CD14-positive monocyte (primary cell): ENCODE data around the gene ZNF334. TPM values are rescaled to one million over a fixed set of nuclear protein-coding genes. Genes with fewer than 3 reads are reported as not detected.

Experiments
- DNase-seq, 3 donors: peaks; one replicate each; pipeline ENCODE4 v3.0.0-alpha.2; 2011 to 2022
- H2AFZ ChIP-seq: 2 replicates; pipeline ENCODE4 v1.6.0; 2012; ENCODE audit warnings: mild to moderate bottlenecking, low read depth, low read length, inconsistent platforms; ENCODE audit not compliant: insufficient read depth, poor library complexity, severe bottlenecking
- H3K27ac ChIP-seq, 2 donors: 1 replicate in 1 of 2; 2 replicates in 1 of 2; pipeline ENCODE4 v1.5.1; 2012 to 2013; ENCODE audit warnings: low read length in 2 of 2, control low read depth in 1 of 2, inconsistent platforms in 1 of 2, low read depth in 1 of 2, mild to moderate bottlenecking in 1 of 2
- H3K27me3 ChIP-seq, 2 donors: one replicate each; pipeline versions ENCODE4 v1.6.0 to v1.6.1; 2011 to 2013; ENCODE audit warnings: low read length in 2 of 2; ENCODE audit not compliant: control insufficient read depth in 2 of 2, insufficient read depth in 2 of 2
- H3K36me3 ChIP-seq, 2 donors: replicated peaks in 1 of 2; 1 replicate in 1 of 2; 2 replicates in 1 of 2; pipeline versions ENCODE4 v1.5.1 to v1.6.1; 2012 to 2013; ENCODE audit warnings: low read length in 2 of 2, control low read depth in 1 of 2, inconsistent platforms in 1 of 2, mild to moderate bottlenecking in 1 of 2; ENCODE audit not compliant: insufficient read depth in 2 of 2, control insufficient read depth in 1 of 2
- H3K4me1 ChIP-seq, 2 donors: 1 replicate in 1 of 2; 2 replicates in 1 of 2; pipeline versions ENCODE4 v1.5.1 to v1.6.1; 2012 to 2013; ENCODE audit warnings: low read length in 2 of 2, control low read depth in 1 of 2, inconsistent platforms in 1 of 2, mild to moderate bottlenecking in 1 of 2, moderate library complexity in 1 of 2; ENCODE audit not compliant: insufficient read depth in 2 of 2, control insufficient read depth in 1 of 2
- H3K4me2 ChIP-seq: replicated peaks from 2 replicates; pipeline ENCODE3; 2012; ENCODE audit warnings: low read length, moderate library complexity, mild to moderate bottlenecking; ENCODE audit not compliant: poor library complexity, severe bottlenecking; ENCODE audit errors: extremely low read depth
- H3K4me3 ChIP-seq, 3 experiments: fragments of 200-600 bp in 1 of 3; sonication (generic) in 1 of 3; replicated peaks in 1 of 3; 1 replicate in 2 of 3; 2 replicates in 1 of 3; pipeline ENCODE4 v1.5.1; 2011 to 2013; ENCODE audit warnings: low read length in 3 of 3, mild to moderate bottlenecking in 3 of 3, control low read depth in 2 of 3, low read depth in 2 of 3, inconsistent platforms in 1 of 3, moderate library complexity in 1 of 3
- H3K79me2 ChIP-seq: 2 replicates; pipeline ENCODE4 v1.6.0; 2012; ENCODE audit warnings: mild to moderate bottlenecking, control low read depth, inconsistent platforms, low read length, moderate library complexity; ENCODE audit not compliant: insufficient read depth
- H3K9ac ChIP-seq: 2 replicates; pipeline ENCODE4 v1.6.0; 2017; ENCODE audit warnings: low read length, mild to moderate bottlenecking; ENCODE audit not compliant: insufficient read depth, poor library complexity, severe bottlenecking
- H3K9me3 ChIP-seq, 2 donors: replicated peaks in 1 of 2; 1 replicate in 1 of 2; 2 replicates in 1 of 2; pipeline versions ENCODE4 v1.5.1 to v1.6.1; 2012 to 2013; ENCODE audit warnings: low read length in 2 of 2, control low read depth in 1 of 2; ENCODE audit not compliant: control insufficient read depth in 1 of 2, insufficient read depth in 1 of 2
- H4K20me1 ChIP-seq: 2 replicates; pipeline ENCODE4 v1.6.0; 2012; ENCODE audit warnings: mild to moderate bottlenecking, low read length, control low read depth, moderate library complexity; ENCODE audit not compliant: insufficient read depth
- H3K27ac Mint-ChIP-seq, 7 donors: one replicate each; pipeline ENCODE4 v1.8.0; 2020; ENCODE audit warnings: mild to moderate bottlenecking in 7 of 7, mixed read lengths in 7 of 7, moderate library complexity in 6 of 7, inconsistent platforms in 2 of 7
- H3K27me3 Mint-ChIP-seq, 3 donors: one replicate each; pipeline ENCODE4 v1.8.0; 2021 to 2022; ENCODE audit warnings: low read depth in 3 of 3, mild to moderate bottlenecking in 3 of 3, mixed read lengths in 3 of 3, moderate library complexity in 3 of 3, inconsistent platforms in 1 of 3
- H3K36me3 Mint-ChIP-seq, 2 donors: one replicate each; pipeline ENCODE4 v1.8.0; 2020; ENCODE audit warnings: mixed read lengths in 2 of 2, inconsistent platforms in 1 of 2, mild to moderate bottlenecking in 1 of 2
- H3K4me1 Mint-ChIP-seq: one replicate; pipeline ENCODE4 v1.8.0; 2020; ENCODE audit warnings: mild to moderate bottlenecking, mixed read lengths
- H3K4me3 Mint-ChIP-seq, 2 donors: one replicate each; pipeline ENCODE4 v1.8.0; 2020; ENCODE audit warnings: mild to moderate bottlenecking in 2 of 2, mixed read lengths in 2 of 2, moderate library complexity in 1 of 2
- H3K9me3 Mint-ChIP-seq, 7 donors: one replicate each; pipeline ENCODE4 v1.8.0; 2020 to 2022; ENCODE audit warnings: mixed read lengths in 7 of 7, mild to moderate bottlenecking in 6 of 7, moderate library complexity in 6 of 7, inconsistent platforms in 2 of 7
- CTCF ChIP-seq: fragments of 200-600 bp; IDR thresholded peaks from one replicate; pipeline ENCODE4 v1.8.0; 2022; ENCODE audit warnings: antibody characterized with exemption, mild to moderate bottlenecking
- WGBS: methylation state at CpG from one replicate; pipeline ENCODE4 v1.1.5; 2013; ENCODE audit warnings: missing lambda C conversion rate; ENCODE audit not compliant: insufficient coverage; 5-methylcytosine and 5-hydroxymethylcytosine counted together
- intact Hi-C, 2 donors: fragments of 100-400 bp; cut with micrococcal nuclease; formaldehyde crosslinking; loops; one replicate each; pipeline versions ENCODE4 v1.15.0 to v1.15.1; 2023
- polyA plus RNA-seq, 3 donors: library from polyadenylated mRNA; depleted of rRNA in 1 of 3; unstranded in 2 of 3; stranded (reverse) in 1 of 3; fragments of 300-500 nt in 2 of 3; fragments of >200 nt in 1 of 3; fragmentation: Illumina TruSeq in 2 of 3; gene quantifications; 1 replicate in 2 of 3; 2 replicates in 1 of 3; pipeline ENCODE4 v1.2.3, GENCODE V29; 2012 to 2021

Gene ZNF334
- polyA plus RNA-seq, 3 donors, result 0.04 TPM; not detected in 2

- H3K9me3 ChIP-seq, result no peaks in the 10 kb centered on the region
- no peaks in the 10 kb centered on the region for H3K4me1 ChIP-seq
- no peak overlapping the region for H2AFZ ChIP-seq
- TF ChIP-seq CTCF, result no peak
- H3K9me3 Mint-ChIP-seq, result no peaks in the 10 kb centered on the region
- H3K9ac ChIP-seq, result no peak overlapping the region
- intact Hi-C loops, result no loop called here
- no peaks in the 10 kb centered on the region for H3K36me3 Mint-ChIP-seq
- no peaks in the 10 kb centered on the region for H3K36me3 ChIP-seq
- H3K4me3 ChIP-seq, result no peak overlapping the region
- no peak for DNase-seq
- H3K4me2 ChIP-seq, result no peak overlapping the region
- H3K4me3 Mint-ChIP-seq, result no peak overlapping the region
- H4K20me1 ChIP-seq, result no peaks in the 10 kb centered on the region
- no CpG with 5 or more reads among the region's 1 CpG for WGBS
- H3K27ac Mint-ChIP-seq, result no peak overlapping the region
- peaks cover 0 to 6% (median 5%) of the 10 kb centered on the region in 3 donors for H3K27me3 Mint-ChIP-seq
- H3K27me3 ChIP-seq, result no peaks in the 10 kb centered on the region
- no peak overlapping the region for H3K27ac ChIP-seq
- no peaks in the 10 kb centered on the region for H3K79me2 ChIP-seq
- H3K4me1 Mint-ChIP-seq, result no peaks in the 10 kb centered on the region
These were observed 35.7 kb downstream of the ZNF334 start for GRCh38 chr20:46477640-46478039.

- Histone ChIP-seq H3K4me1 (no peaks in the 10 kb centered on the region), H3K27ac (no peak overlapping the region), H3K4me2 (no peak overlapping the region), H3K27me3 (no peaks in the 10 kb centered on the region), H3K9ac (no peak overlapping the region), H3K36me3 (no peaks in the 10 kb centered on the region), H3K9me3 (no peaks in the 10 kb centered on the region), H2AFZ (no peak overlapping the region), H3K79me2 (no peaks in the 10 kb centered on the region), H4K20me1 (no peaks in the 10 kb centered on the region), H3K4me3 (no peak overlapping the region)
- TF ChIP-seq CTCF, result no peak
- Mint-ChIP-seq H3K27ac (no peak overlapping the region), H3K36me3 (no peaks in the 10 kb centered on the region), H3K4me1 (no peaks in the 10 kb centered on the region), H3K9me3 (no peaks in the 10 kb centered on the region), H3K4me3 (no peak overlapping the region), H3K27me3 (peaks cover 0 to 6% (median 5%) of the 10 kb centered on the region in 3 donors)
- intact Hi-C loops, result no loop called here
- no CpG with 5 or more reads among the region's 2 CpGs for WGBS
- DNase-seq, result no peak
These were observed 36.1 kb downstream of the ZNF334 start for GRCh38 chr20:46477225-46477624.
